PFSK-1 (cell line): Measurements from ENCODE around the gene DCC.

Experiments
- FOXP2 ChIP-seq: optimal IDR thresholded peaks from 2 replicates; pipeline ENCODE3; 2011; ENCODE audit warnings: borderline replicate concordance, control low read depth, inconsistent platforms; ENCODE audit not compliant: insufficient read depth; ENCODE audit errors: extremely low read length, extremely low read depth
- POLR2AphosphoS5 ChIP-seq: IDR thresholded peaks from 2 replicates; pipeline ENCODE4 v1.6.1; 2012; ENCODE audit warnings: low read depth, mild to moderate bottlenecking, control low read depth, low read length, moderate library complexity
- SIN3A ChIP-seq: IDR thresholded peaks from 2 replicates; pipeline ENCODE4 v1.6.1; 2012; ENCODE audit warnings: mild to moderate bottlenecking, low read length, moderate library complexity, borderline replicate concordance; ENCODE audit not compliant: insufficient read depth
- TAF1 ChIP-seq: IDR thresholded peaks from 2 replicates; pipeline ENCODE4 v1.6.1; 2012; ENCODE audit warnings: low read length, control low read depth, borderline replicate concordance; ENCODE audit not compliant: insufficient read depth
- TF ChIP-seq, protein P1 (sequence below), 2 experiments: IDR thresholded peaks; 2 replicates each; pipeline versions ENCODE4 v1.6.1 to v1.8.0; 2011 to 2012; ENCODE audit warnings: low read depth in 2 of 2, low read length in 2 of 2, control low read depth in 1 of 2, inconsistent platforms in 1 of 2, mild to moderate bottlenecking in 1 of 2, moderate library complexity in 1 of 2; ENCODE audit not compliant: insufficient read depth in 1 of 2

DNA sequence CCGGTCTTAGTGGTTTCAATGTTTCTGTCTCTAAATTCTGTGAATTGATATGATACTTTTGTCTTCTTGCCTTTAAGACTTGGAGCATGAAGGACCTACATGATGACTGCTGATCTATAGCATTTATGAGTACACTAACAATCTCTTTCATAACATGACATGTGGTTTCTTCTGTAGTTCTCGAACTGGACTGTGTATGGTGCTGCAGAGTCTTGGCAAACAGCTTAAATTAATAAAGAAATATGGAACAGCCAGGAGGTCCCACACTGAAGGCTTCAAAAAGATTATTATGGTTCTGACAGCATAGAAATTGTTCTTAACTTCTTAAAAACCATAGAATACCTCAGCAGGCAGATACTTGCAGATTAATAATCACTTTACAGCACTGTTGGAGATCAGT is 145.0 kb downstream of the DCC start:
- no peak for TF ChIP-seq POLR2AphosphoS5
- TF ChIP-seq, protein P1, sequence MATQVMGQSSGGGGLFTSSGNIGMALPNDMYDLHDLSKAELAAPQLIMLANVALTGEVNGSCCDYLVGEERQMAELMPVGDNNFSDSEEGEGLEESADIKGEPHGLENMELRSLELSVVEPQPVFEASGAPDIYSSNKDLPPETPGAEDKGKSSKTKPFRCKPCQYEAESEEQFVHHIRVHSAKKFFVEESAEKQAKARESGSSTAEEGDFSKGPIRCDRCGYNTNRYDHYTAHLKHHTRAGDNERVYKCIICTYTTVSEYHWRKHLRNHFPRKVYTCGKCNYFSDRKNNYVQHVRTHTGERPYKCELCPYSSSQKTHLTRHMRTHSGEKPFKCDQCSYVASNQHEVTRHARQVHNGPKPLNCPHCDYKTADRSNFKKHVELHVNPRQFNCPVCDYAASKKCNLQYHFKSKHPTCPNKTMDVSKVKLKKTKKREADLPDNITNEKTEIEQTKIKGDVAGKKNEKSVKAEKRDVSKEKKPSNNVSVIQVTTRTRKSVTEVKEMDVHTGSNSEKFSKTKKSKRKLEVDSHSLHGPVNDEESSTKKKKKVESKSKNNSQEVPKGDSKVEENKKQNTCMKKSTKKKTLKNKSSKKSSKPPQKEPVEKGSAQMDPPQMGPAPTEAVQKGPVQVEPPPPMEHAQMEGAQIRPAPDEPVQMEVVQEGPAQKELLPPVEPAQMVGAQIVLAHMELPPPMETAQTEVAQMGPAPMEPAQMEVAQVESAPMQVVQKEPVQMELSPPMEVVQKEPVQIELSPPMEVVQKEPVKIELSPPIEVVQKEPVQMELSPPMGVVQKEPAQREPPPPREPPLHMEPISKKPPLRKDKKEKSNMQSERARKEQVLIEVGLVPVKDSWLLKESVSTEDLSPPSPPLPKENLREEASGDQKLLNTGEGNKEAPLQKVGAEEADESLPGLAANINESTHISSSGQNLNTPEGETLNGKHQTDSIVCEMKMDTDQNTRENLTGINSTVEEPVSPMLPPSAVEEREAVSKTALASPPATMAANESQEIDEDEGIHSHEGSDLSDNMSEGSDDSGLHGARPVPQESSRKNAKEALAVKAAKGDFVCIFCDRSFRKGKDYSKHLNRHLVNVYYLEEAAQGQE (IDR thresholded peaks at IDR 0.05; ENCODE audit: insufficient read depth in 1 of 2, low read depth in 2 of 2, low read length in 2 of 2), result no peak
- TF ChIP-seq TAF1, result no peak
- TF ChIP-seq FOXP2, result no peak
- no peak for TF ChIP-seq SIN3A
